ENCODE results near the gene ZNF585A. TPM values are rescaled to one million over a fixed set of nuclear protein-coding genes. Genes with fewer than 3 reads are reported as not detected.
A peak's percentile ranks its signal among the peaks of the same experiment; 100 is the strongest.
"Not testable (repeated sequence)": the region's sequence is repeated elsewhere in the genome, so short reads cannot be mapped to it uniquely, and the experiment has no call there.

The ZNF585A gene
- total RNA-seq, 2 donors from 2014 or later = 7.0 to 9.6 TPM

DNA sequence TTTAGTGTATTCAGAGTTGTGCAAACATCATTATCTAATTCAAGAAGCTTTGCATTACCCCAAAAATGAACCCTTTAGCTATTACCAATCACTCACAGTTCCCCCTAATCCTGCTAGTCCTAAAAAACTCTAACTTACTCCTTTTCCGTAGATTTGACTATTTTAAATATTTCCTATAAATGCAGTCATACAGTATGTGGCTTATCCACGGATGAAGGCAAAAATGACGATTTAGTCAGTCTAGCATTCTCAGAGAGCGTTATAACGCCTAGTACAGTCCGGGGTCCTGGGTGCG lies 44.9 kb upstream of the ZNF585A start:
- H3K27ac ChIP-seq = peak overlapping the region; percentile 90 to 96
- DNase-seq (ENCODE audit: low spot score) = no peak

GRCh38 chr19:37197768-37198167 lies 25.3 kb upstream of the ZNF585A start:
- DNase-seq (ENCODE audit: low spot score) = no peak
- TF ChIP-seq CTCF (IDR thresholded peaks at IDR 0.05) = no peak
- H3K27ac ChIP-seq = no peak overlapping the region
- H3K9me3 ChIP-seq = peaks cover 0 to 37% of the 10 kb centered on the region in 2 donors
- no peak overlapping the region for H3K4me3 ChIP-seq
- no peaks in the 10 kb centered on the region for H3K27me3 ChIP-seq
- H3K36me3 ChIP-seq = peaks cover 58% of the 10 kb centered on the region
- H3K4me1 ChIP-seq = no peaks in the 10 kb centered on the region

More for the DNA sequence above, 44.9 kb upstream of the ZNF585A start:
- H3K27me3 ChIP-seq = no peaks in the 10 kb centered on the region
- H3K4me1 ChIP-seq = peaks cover 0 to 17% of the 10 kb centered on the region in 2 donors
- no peak for TF ChIP-seq CTCF (IDR thresholded peaks at IDR 0.05)
- no peaks in the 10 kb centered on the region for H3K9me3 ChIP-seq
- H3K36me3 ChIP-seq = peaks cover 7% of the 10 kb centered on the region
- H3K4me3 ChIP-seq = peak overlapping the region; percentile 80 to 85

DNA sequence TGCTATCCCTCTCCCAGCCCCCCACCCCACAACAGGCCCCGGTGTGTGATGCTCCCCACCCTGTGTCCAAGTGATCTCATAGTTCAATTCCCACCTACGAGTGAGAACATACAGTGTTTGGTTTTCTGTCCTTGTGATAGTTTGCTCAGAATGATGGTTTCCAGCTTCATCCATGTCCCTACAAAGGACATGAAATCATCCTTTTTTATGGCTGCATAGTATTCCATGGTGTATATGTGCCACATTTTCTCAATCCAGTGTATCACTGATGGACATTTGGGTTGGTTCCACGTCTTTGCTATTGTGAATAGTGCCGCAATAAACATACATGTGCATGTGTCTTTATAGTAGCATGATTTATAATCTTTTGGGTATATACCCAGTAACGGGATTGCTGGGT lies 24.6 kb upstream of the ZNF585A start:
- Histone ChIP-seq H3K9me3 (peaks cover 0 to 44% of the 10 kb centered on the region in 2 donors), H3K36me3 (peaks cover 62% of the 10 kb centered on the region)
- not testable (repeated sequence) for H3K27me3 ChIP-seq; H3K4me3 ChIP-seq; H3K27ac ChIP-seq; DNase-seq (ENCODE audit: low spot score); H3K4me1 ChIP-seq

DNA sequence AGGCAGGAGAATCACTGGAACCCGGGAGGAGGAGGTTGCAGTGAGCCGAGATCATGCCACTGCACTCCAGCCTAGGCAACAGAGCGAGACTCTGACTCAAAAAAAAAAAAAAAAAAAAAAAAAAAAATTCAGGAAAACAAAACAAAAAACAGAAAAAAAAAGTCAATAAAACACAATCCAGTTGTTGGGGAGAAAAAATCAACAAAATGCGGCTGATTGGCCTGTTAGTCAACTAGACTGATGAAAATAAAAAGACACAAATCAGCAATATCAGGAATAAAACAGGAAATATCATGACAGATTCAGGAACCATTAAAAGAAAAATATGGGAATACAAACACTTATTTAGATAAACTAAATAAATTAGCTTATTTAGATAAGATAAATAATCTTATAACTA lies 22.8 kb upstream of the ZNF585A start:
- Histone ChIP-seq H3K9me3 (peaks cover 0 to 62% of the 10 kb centered on the region in 2 donors), H3K36me3 (peaks cover 68% of the 10 kb centered on the region)
- not testable (repeated sequence) for H3K4me1 ChIP-seq; H3K27ac ChIP-seq; H3K27me3 ChIP-seq; DNase-seq (ENCODE audit: low spot score); H3K4me3 ChIP-seq

DNA sequence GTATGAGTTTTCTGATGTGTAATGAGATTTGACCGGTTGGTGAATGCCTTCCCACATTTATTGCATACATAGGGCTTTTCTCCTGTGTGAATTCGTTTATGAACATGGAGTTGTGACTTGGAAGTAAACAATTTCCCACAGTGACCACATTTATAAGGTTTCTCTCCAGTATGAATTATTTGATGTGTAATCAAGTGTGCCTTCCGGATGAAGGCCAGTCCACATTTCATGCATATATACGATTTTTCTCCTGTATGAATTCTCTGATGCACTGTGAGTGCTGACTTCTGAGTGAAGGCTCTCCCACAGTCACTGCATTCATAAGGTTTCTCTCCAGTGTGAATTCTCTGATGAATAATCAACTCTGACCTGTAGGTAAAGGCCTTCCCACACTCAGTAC lies 13.6 kb upstream of the ZNF585A start:
- not testable (repeated sequence) for H3K4me3 ChIP-seq; DNase-seq (ENCODE audit: low spot score); H3K4me1 ChIP-seq; H3K27ac ChIP-seq; H3K27me3 ChIP-seq
- Histone ChIP-seq H3K9me3 (peaks cover 29 to 95% of the 10 kb centered on the region in 2 donors), H3K36me3 (peaks cover 44% of the 10 kb centered on the region)

DNA sequence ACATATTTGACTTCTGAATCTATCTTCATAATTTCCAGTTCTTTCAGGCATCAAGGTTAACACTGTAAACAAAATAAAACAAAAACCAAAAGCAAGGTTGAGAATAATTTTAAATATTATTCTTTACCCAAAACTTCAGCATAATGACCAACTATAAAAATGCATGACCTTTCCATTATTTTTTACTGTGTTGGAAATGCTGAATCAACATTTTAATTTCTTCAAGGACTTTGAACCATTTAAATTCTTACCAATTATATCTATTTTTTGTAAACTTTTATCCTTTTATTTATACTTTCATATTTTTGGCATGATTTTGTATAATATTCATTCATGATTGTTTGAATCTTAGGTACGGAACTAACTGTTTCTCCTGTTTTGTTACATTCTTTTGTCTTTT lies 6.9 kb downstream of the ZNF585A start:
- Histone ChIP-seq H3K27me3 (no peaks in the 10 kb centered on the region), H3K4me1 (no peaks in the 10 kb centered on the region), H3K36me3 (peaks cover 72% of the 10 kb centered on the region), H3K9me3 (peaks cover 4 to 62% of the 10 kb centered on the region in 2 donors), H3K4me3 (no peak overlapping the region), H3K27ac (no peak overlapping the region)
- DNase-seq (ENCODE audit: low spot score) = no peak
- no peak for TF ChIP-seq CTCF (IDR thresholded peaks at IDR 0.05)

DNA sequence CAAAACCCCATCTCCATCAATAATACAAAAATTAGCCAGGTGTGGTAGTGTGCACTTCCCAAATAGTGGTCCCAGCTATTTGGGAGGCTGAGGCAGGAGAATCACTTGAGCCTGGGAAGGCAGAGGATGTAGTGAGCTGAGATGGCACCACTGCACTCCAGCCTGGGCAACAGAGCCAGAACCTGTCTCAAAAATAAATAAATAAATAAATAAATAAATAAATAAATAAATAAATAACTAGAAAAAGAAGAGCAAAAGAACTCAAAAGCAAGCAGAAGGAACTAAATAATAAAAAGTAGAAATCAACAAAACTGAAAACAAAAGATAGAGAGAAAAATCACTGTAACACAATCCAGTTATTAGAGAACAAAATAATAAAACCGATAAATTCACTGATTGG lies 12.3 kb downstream of the ZNF585A start:
- Histone ChIP-seq H3K27me3 (no peaks in the 10 kb centered on the region), H3K36me3 (peaks cover 77% of the 10 kb centered on the region), H3K27ac (no peak overlapping the region), H3K4me3 (no peak overlapping the region), H3K4me1 (no peaks in the 10 kb centered on the region), H3K9me3 (peaks cover 8 to 99% of the 10 kb centered on the region in 2 donors)
- no peak for DNase-seq (ENCODE audit: low spot score)
- no peak for TF ChIP-seq CTCF (IDR thresholded peaks at IDR 0.05)

Data from right atrium auricular region (tissue), 2 donors.